ENCODE results near the gene PPP2R2D. TPM values are rescaled to one million over a fixed set of nuclear protein-coding genes. Genes with fewer than 3 reads are reported as not detected.
"Not testable (repeated sequence)": the region's sequence is repeated elsewhere in the genome, so short reads cannot be mapped to it uniquely, and the experiment has no call there.

Gene PPP2R2D
- total and polyA plus RNA-seq, 4 experiments from 2014 or later, result 25.7 to 49.2 (median 41.7) TPM

DNA sequence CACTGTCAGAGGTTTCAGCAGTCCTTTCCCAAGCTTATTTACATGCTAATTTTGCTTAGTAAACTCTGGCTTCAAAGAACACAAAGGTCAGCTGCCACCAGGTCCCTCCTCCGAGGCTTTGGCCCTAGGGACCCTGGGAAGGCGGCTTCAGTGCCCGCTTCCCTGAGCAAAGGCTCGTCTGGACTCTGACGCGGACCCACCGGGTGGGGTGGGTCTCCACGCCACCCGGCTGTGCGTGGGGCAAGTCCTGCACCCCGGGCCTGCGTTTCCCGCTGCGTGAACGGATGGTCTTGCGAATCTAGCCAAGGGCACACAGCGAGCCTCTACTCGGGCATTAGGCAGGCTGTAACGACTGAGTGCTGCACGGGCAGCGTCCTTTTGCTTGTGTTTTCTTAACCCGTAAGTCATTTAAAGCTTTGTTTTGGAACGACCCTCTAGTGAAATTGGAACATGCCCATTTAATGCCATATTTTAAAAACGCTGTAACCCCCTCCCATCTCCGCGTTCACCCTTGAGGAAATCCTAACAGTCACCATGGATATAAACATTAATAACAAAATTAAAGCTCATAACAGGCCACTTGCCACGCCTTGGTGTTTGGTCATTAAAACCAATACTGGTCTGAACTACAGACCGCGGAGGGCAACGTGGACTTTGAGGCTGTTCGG lies 80.1 kb downstream of the PPP2R2D start:
- Mint-ChIP-seq H3K27ac (peak overlapping the region; percentile 81 to 92 (median 87)), H3K4me1 (peaks cover 32 to 63% (median 45%) of the 10 kb centered on the region in 4 donors)
- DNase-seq, result no peak

DNA sequence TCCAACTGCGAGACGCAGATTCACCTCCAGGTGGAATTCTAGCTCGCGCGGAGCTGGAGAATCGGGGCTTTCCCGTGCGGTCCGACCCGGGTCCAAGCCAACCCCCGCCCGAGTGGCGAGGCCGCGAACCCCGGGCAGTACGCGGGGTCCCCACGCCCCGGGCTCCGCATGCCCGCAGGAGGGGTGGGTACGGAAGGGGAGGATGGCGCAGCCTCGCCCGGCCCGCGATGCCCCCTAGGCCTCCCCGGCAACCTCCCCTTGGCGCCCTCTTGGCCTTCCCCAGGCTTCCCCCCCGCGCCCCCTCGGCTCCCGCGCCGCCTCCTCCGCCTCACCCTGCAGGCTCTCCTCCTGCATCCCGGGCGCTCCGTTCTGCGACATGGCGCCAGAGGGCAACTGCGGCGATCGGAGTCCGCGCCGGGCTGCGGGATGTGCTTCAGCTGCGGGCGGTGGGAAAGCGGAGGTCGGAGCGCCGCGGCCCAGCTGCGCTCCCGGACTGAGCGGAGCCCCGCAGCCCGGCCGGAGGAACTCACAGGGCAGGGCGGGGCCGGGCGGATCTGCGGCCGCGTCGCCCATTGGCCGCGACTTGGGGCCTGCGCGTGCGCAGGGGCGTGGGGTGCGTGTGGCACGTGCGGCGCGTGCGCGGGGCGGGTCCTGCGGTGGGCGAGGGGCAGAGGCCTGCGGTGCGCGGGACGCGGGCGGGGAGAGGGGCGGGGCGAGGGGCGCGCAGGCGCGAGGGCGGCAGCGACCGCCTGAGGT lies 80.8 kb downstream of the PPP2R2D start, which contains the start of gene BNIP3:
Gene BNIP3, minus strand, starts transcription at position 495 of the 756 bp plus-strand sequence. Its CDS starts 117 bp downstream, at position 378.
- intact Hi-C loops (cut with micrococcal nuclease), result loop anchor here (1.0 to 5.0 kb wide), 3 partner anchors 9 to 556 kb away; partner anchors contain the start of gene INPP5A
- H3K4me3 Mint-ChIP-seq, result peak within 1 kb of the TSS; percentile 84 to 90 (median 86)
- H3K9me3 Mint-ChIP-seq, result no peaks in the 10 kb centered on the region
- no peaks in the 10 kb centered on the region for H3K9me3 ChIP-seq (ENCODE audit: control insufficient read depth in 1 of 2, low read length in 2 of 2)
- H3K27ac Mint-ChIP-seq, result peak within 1 kb of the TSS; percentile 81 to 92 (median 87)
- no peaks in the 10 kb centered on the region for H3K36me3 ChIP-seq (ENCODE audit: insufficient read depth, low read length)
- peak within 1 kb of the TSS; percentile 61 for H3K27ac ChIP-seq (ENCODE audit: low read depth, low read length)
- H3K27me3 Mint-ChIP-seq, result no peaks in the 10 kb centered on the region
- H3K4me1 Mint-ChIP-seq, result peaks cover 24 to 56% (median 38%) of the 10 kb centered on the region in 4 donors
- H3K4me1 ChIP-seq (ENCODE audit: insufficient read depth, low read length), result peaks cover 35% of the 10 kb centered on the region
- H3K36me3 Mint-ChIP-seq, result peaks cover 1 to 9% of the 10 kb centered on the region in 2 donors
- DNase-seq, result peak; percentile 91 to 95 (median 94)
- H3K27me3 ChIP-seq (ENCODE audit: insufficient read depth, low read length), result no peaks in the 10 kb centered on the region
- POLR2A ChIA-PET (ENCODE audit: partially characterized antibody), result interaction anchor here (0.7 to 2.9 kb wide), 6 partner anchors 9 to 85 kb away, joined by 3 to 21 read pairs (median 5); partner anchors contain the start of gene PPP2R2D
- H3K4me3 ChIP-seq (ENCODE audit: low read length in 2 of 2), result peak within 1 kb of the TSS; percentile 34 to 66
- CTCF ChIA-PET (ENCODE audit: partially characterized antibody), result interaction anchor here (0.8 to 1.5 kb wide), 5 partner anchors 9 to 96 kb away, joined by 3 to 9 read pairs (median 5); no protein-coding TSS in a partner anchor

More for the DNA sequence above, 80.1 kb downstream of the PPP2R2D start:
- Histone ChIP-seq H3K36me3 (ENCODE audit: insufficient read depth, low read length) (no peaks in the 10 kb centered on the region), H3K4me3 (ENCODE audit: low read length in 2 of 2) (peak overlapping the region; percentile 34 to 66), H3K9me3 (ENCODE audit: control insufficient read depth in 1 of 2, low read length in 2 of 2) (no peaks in the 10 kb centered on the region), H3K27ac (ENCODE audit: low read depth, low read length) (peak overlapping the region; percentile 61), H3K27me3 (ENCODE audit: insufficient read depth, low read length) (no peaks in the 10 kb centered on the region), H3K4me1 (ENCODE audit: insufficient read depth, low read length) (peaks cover 42% of the 10 kb centered on the region)
- Mint-ChIP-seq H3K9me3 (no peaks in the 10 kb centered on the region), H3K27me3 (no peaks in the 10 kb centered on the region), H3K36me3 (peaks cover 1 to 9% of the 10 kb centered on the region in 2 donors), H3K4me3 (peak overlapping the region; percentile 74 to 90 (median 86))
- ChIA-PET POLR2A (ENCODE audit: partially characterized antibody) (interaction anchor here (1.3 to 2.9 kb wide), 3 partner anchors 8 to 80 kb away, joined by 6 to 21 read pairs (median 19); partner anchors contain the start of gene PPP2R2D), CTCF (ENCODE audit: partially characterized antibody) (interaction anchor here (0.8 to 1.5 kb wide), 5 partner anchors 9 to 95 kb away, joined by 3 to 9 read pairs (median 5); no protein-coding TSS in a partner anchor)
- intact Hi-C loops (cut with micrococcal nuclease), result loop anchor here (5.0 kb wide), 1 partner anchor 556 kb away; the partner anchor contains the start of gene INPP5A

GRCh38 chr10:131982185-131982756 lies 81.5 kb downstream of the PPP2R2D start:
- peak overlapping the region; percentile 31 to 81 (median 62) for H3K4me3 Mint-ChIP-seq
- H3K9me3 Mint-ChIP-seq, result no peaks in the 10 kb centered on the region
- peak in 1 of 5 donors; percentile 18 for DNase-seq
- Histone ChIP-seq H3K36me3 (ENCODE audit: insufficient read depth, low read length) (no peaks in the 10 kb centered on the region), H3K4me1 (ENCODE audit: insufficient read depth, low read length) (peaks cover 33% of the 10 kb centered on the region), H3K4me3 (ENCODE audit: low read length in 2 of 2) (peak overlapping the region in 1 of 2 donors; percentile 43), H3K27ac (ENCODE audit: low read depth, low read length) (peak overlapping the region; percentile 40), H3K27me3 (ENCODE audit: insufficient read depth, low read length) (no peaks in the 10 kb centered on the region), H3K9me3 (ENCODE audit: control insufficient read depth in 1 of 2, low read length in 2 of 2) (no peaks in the 10 kb centered on the region)
- CTCF ChIA-PET (ENCODE audit: partially characterized antibody), result no interaction called here
- H3K36me3 Mint-ChIP-seq, result peaks cover 1 to 9% of the 10 kb centered on the region in 2 donors
- peaks cover 20 to 49% (median 34%) of the 10 kb centered on the region in 4 donors for H3K4me1 Mint-ChIP-seq
- no peaks in the 10 kb centered on the region for H3K27me3 Mint-ChIP-seq
- H3K27ac Mint-ChIP-seq, result no peak overlapping the region
- POLR2A ChIA-PET (ENCODE audit: partially characterized antibody), result interaction anchor here (0.7 to 2.9 kb wide), 5 partner anchors 9 to 86 kb away, joined by 3 to 21 read pairs (median 4); partner anchors contain the start of gene PPP2R2D
- intact Hi-C loops (cut with micrococcal nuclease), result loop anchor here (1.0 to 5.0 kb wide), 3 partner anchors 10 to 555 kb away; partner anchors contain the start of gene INPP5A

GRCh38 chr10:131982796-131983195 lies 82.0 kb downstream of the PPP2R2D start:
- intact Hi-C loops (cut with micrococcal nuclease), result loop anchor here (1.0 to 5.0 kb wide), 3 partner anchors 10 to 555 kb away; partner anchors contain the start of gene INPP5A
- Mint-ChIP-seq H3K4me3 (peak overlapping the region; percentile 63 to 82 (median 74)), H3K27ac (peak overlapping the region; percentile 12 to 89 (median 67)), H3K36me3 (peaks cover 1 to 4% of the 10 kb centered on the region in 2 donors), H3K9me3 (no peaks in the 10 kb centered on the region), H3K27me3 (no peaks in the 10 kb centered on the region), H3K4me1 (peaks cover 15 to 44% (median 29%) of the 10 kb centered on the region in 4 donors)
- peaks cover 28% of the 10 kb centered on the region for H3K4me1 ChIP-seq (ENCODE audit: insufficient read depth, low read length)
- no peak overlapping the region for H3K27ac ChIP-seq (ENCODE audit: low read depth, low read length)
- CTCF ChIA-PET (ENCODE audit: partially characterized antibody), result no interaction called here
- POLR2A ChIA-PET (ENCODE audit: partially characterized antibody), result interaction anchor here (1.3 to 2.9 kb wide), 4 partner anchors 10 to 87 kb away, joined by 3 to 21 read pairs (median 12); partner anchors contain the start of gene PPP2R2D
- DNase-seq, result no peak
- H3K4me3 ChIP-seq (ENCODE audit: low read length in 2 of 2), result peak overlapping the region in 1 of 2 donors; percentile 43
- no peaks in the 10 kb centered on the region for H3K27me3 ChIP-seq (ENCODE audit: insufficient read depth, low read length)
- no peaks in the 10 kb centered on the region for H3K9me3 ChIP-seq (ENCODE audit: control insufficient read depth in 1 of 2, low read length in 2 of 2)
- no peaks in the 10 kb centered on the region for H3K36me3 ChIP-seq (ENCODE audit: insufficient read depth, low read length)

DNA sequence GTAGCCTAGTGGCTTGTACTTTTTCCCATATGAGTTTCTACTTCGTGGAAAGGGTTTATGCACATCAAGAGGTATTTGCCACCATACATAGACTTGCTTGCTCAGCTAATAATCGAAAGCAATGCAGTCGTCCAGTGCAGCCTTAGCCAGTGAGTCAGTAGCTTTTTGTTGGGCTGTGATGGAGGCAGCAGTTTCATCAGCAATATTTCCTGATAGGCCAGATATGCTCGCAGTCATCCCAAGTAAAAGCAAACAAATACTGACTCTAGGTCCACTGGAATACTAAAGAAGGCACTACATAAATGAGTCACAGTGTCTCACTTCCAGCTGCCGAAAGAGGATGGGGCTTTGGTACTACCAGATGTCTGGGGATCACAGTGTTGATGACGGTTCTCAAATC lies 83.0 kb downstream of the PPP2R2D start:
- intact Hi-C loops (cut with micrococcal nuclease), result loop anchor here (5.0 kb wide), 1 partner anchor 554 kb away; the partner anchor contains the start of gene INPP5A
- no peaks in the 10 kb centered on the region for H3K36me3 ChIP-seq (ENCODE audit: insufficient read depth, low read length)
- peaks cover 12 to 35% (median 21%) of the 10 kb centered on the region in 4 donors for H3K4me1 Mint-ChIP-seq
- peaks cover 0 to 1% of the 10 kb centered on the region in 2 donors for H3K36me3 Mint-ChIP-seq
- H3K4me1 ChIP-seq (ENCODE audit: insufficient read depth, low read length), result peaks cover 26% of the 10 kb centered on the region
- no peak overlapping the region for H3K27ac ChIP-seq (ENCODE audit: low read depth, low read length)
- H3K4me3 Mint-ChIP-seq, result peak overlapping the region; percentile 63 to 82 (median 74)
- H3K27ac Mint-ChIP-seq, result peak overlapping the region in 3 of 7 donors; percentile 25 to 89 (median 72)
- H3K9me3 Mint-ChIP-seq, result no peaks in the 10 kb centered on the region
- ChIA-PET CTCF (ENCODE audit: partially characterized antibody) (interaction anchor here (1.0 to 1.6 kb wide), 2 partner anchors 39 to 98 kb away, joined by 3 to 4 read pairs; no protein-coding TSS in a partner anchor), POLR2A (ENCODE audit: partially characterized antibody) (no interaction called here)
- no peaks in the 10 kb centered on the region for H3K27me3 Mint-ChIP-seq
- DNase-seq, result no peak
- H3K9me3 ChIP-seq (ENCODE audit: control insufficient read depth in 1 of 2, low read length in 2 of 2), result no peaks in the 10 kb centered on the region
- H3K4me3 ChIP-seq (ENCODE audit: low read length in 2 of 2), result no peak overlapping the region
- H3K27me3 ChIP-seq (ENCODE audit: insufficient read depth, low read length), result no peaks in the 10 kb centered on the region

- H3K4me3 ChIP-seq (ENCODE audit: low read length in 2 of 2); intact Hi-C loops (cut with micrococcal nuclease); H3K27me3 Mint-ChIP-seq; H3K4me3 Mint-ChIP-seq; H3K36me3 ChIP-seq (ENCODE audit: insufficient read depth, low read length); DNase-seq; H3K4me1 ChIP-seq (ENCODE audit: insufficient read depth, low read length); POLR2A ChIA-PET (ENCODE audit: partially characterized antibody); H3K27me3 ChIP-seq (ENCODE audit: insufficient read depth, low read length); H3K9me3 ChIP-seq (ENCODE audit: control insufficient read depth in 1 of 2, low read length in 2 of 2); H3K27ac ChIP-seq (ENCODE audit: low read depth, low read length); H3K27ac Mint-ChIP-seq; H3K36me3 Mint-ChIP-seq; H3K9me3 Mint-ChIP-seq: not testable (repeated sequence)
- H3K4me1 Mint-ChIP-seq, result peaks cover 0 to 13% (median 4%) of the 10 kb centered on the region in 4 donors
- CTCF ChIA-PET (ENCODE audit: partially characterized antibody), result interaction anchor here (1.0 kb wide), 1 partner anchor 36 kb away, joined by 3 read pairs; no protein-coding TSS in a partner anchor
Observed at GRCh38 chr10:131986851-131987250, 86.0 kb downstream of the PPP2R2D start.
